GM12801 (cell line): ENCODE data around the gene AMIGO3.

ENCODE experiments used
- CTCF ChIP-seq: IDR thresholded peaks from one replicate; pipeline ENCODE4 v1.5.1; 2011; ENCODE audit warnings: control low read depth; ENCODE audit not compliant: insufficient read length; ENCODE audit errors: extremely low read depth

AMIGO3 gene

DNA sequence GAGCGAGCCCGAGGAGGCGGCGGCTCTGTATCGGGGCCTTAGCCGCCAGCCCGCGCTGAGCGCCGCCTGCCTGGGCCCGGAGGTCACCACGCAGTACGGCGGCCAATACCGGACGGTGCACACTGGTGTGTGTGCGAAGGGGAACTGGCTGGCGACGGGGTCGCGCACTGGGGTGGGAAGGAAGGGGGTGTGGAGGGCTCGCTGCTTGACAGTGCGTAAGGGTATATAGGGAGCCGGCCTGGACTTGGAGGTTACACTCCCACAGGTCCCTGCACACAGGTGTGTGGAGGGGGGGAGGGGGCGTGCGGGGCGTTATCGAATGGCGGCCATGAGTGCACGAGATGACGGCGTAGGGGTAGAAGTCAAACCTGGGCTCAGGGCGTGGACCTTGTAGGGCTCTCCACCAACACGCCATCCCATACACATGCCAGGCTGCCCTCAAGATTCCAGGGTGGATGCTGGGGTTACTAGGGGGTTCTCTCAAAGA lies 44.9 kb downstream of the AMIGO3 start:
- TF ChIP-seq CTCF, result no peak

GRCh38 chr3:49673715-49674496 lies 45.6 kb downstream of the AMIGO3 start, which contains the start of gene APEH:
Gene APEH, plus strand, starts transcription at chr3:49674351. Its CDS starts 51 bp downstream, at chr3:49674402.
- no peak for TF ChIP-seq CTCF

DNA sequence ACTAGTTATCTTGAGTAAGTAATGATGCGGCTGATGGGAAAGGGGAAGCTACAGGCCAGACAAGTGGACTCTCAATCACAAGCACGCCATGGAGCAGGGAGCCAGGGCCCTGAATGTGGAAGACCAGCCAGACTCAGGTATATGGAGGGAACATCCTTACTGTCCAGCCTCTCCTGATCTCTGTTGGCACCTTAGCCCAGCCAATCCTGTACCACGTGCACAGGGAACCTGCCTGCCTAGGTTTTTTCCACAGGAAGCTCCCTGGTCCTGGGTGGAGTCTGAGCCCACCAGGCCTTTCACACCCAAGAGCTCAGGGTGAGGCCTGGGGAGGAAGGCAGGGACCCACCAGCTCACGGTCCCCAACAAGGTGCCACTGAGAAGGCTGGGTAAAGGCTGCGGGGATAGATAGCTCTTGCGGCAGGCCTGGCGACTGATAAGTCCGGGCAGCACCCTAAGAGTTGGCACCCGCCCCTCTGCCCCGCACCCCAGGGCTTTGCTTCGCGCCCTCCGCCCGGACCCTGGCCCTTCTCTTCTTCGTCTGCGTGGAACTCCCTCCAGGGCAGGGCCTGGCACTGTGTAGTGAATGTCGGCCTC lies 46.3 kb downstream of the AMIGO3 start:
- no peak for TF ChIP-seq CTCF

DNA sequence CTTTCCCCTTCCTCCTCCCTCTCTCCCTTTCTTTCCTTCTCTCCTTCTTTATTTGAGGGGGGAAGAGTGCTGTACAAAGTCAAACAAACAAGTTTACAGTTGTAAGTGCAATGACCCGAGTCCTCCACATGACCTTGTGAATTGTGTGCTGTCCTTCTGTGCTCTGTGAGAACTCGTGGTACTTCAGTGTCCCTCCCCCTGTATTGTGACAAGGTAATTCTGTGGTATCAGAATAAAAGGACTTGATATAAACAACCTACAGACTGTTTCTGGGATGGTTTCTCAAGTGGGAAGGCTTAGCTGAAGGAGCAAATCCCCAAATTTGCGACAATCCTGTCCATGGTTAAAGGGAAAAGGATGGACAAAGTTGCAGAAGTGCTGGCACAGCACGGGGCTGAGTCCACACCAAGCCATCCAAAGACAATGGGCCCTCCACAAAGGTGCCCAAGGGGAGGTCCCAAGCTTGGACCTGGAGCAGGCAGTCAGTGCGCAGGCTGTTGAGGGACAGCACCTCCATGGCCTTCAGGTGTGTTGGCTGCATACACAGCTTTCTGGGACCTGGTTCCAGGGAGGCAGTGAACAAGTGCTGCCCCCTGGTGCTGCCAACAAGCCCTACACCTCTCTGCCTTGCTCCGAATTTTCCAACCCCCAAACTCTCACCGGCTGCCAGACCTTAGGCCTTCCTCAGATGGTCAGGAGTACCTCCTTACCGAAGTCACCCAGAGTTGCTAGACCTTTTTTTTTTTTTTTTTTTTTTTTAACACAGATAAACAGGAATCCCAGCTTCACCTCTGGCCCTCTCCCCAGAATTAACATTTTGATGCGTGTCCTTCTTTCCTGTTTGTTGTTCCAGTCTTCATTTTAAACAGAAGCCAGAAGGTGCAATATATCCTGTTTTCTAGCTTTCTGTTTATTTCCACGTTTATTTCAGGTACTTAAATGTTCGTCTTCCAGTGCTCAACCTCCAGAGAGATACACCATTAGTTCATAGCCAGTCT lies 47.9 kb downstream of the AMIGO3 start:
- no peak for TF ChIP-seq CTCF

DNA sequence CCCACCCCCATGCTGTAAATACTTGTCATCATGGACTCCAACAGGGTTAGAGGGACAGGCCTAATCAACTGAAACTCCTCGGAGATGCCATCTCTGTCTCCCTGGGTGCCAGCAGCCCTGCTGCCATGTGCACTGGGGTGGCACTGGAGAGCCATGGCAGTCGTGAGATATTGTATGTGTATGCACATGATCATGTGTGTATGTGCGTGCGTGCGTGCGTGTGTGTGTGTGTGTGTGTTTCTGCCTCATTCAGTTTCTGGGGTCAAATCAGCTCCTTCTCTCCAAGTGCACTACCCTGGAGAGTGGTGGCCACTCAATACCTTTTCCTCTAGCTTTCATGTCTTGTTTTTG lies 48.6 kb downstream of the AMIGO3 start:
- no peak for TF ChIP-seq CTCF

DNA sequence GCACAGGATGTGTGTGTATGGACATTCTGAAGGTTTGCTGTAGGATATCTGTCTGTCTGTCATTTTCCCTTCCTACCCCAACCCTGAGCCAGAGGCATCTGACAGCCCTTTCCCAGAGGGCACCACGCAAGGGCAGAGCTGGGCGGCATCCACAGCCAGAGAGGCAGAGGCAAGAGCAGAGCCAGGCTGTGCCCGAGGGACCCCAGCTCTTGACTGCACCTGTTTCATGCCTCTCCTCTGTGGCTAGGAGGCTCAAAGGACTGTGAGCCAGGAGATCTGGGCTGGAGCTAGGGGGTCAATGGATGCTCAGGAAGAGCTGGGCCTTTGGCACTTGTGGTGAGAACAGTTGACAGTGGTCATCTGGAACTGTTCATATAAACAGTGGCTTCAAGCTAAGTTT lies 50.1 kb downstream of the AMIGO3 start:
- no peak for TF ChIP-seq CTCF

- no peak for TF ChIP-seq CTCF
Observed at GRCh38 chr3:49668861-49669260, 50.6 kb downstream of the AMIGO3 start.
